GM12878 (cell line): ENCODE measurements around the gene CLDN24. TPM values are rescaled to one million over a fixed set of nuclear protein-coding genes. Genes with fewer than 3 reads are reported as not detected.

Source experiments
- ATAC-seq: fragments of 200-7000 bp; cut with Tn5 transposase; 3 replicates; pipeline ENCODE4 v1.9.1; 2020; ENCODE audit warnings: mild to moderate bottlenecking, moderate library complexity
- BruUV-seq: library from RNA; stranded (reverse); fragments of 400-500 nt; replicated peaks from 2 replicates; lab custom pipeline; 2021; lab: Mats Ljungman, UMichigan
- CTCF ChIA-PET: fragments of 300-600 bp; sonication (Branson Sonifier 250); formaldehyde crosslinking; extraction: SDS; loops from one replicate; lab custom pipeline; 2021; ENCODE audit warnings: inconsistent platforms; lab: Yijun Ruan, JAX
- POLR2A ChIA-PET: fragments of 350-600 bp; formaldehyde crosslinking; extraction: SDS; loops from one replicate; lab custom pipeline; 2021; ENCODE audit warnings: inconsistent platforms; lab: Charles Lee
- RAD21 ChIA-PET: fragments of 300-600 bp; sonication (Branson Sonifier 250); formaldehyde crosslinking; loops from one replicate; lab custom pipeline; 2023; ENCODE audit warnings: antibody characterized with exemption; ENCODE audit not compliant: unreplicated experiment; lab: Charles Lee
- SMC1A ChIA-PET: fragments of 300-600 bp; sonication (Branson Sonifier 250); formaldehyde crosslinking; loops from one replicate; lab custom pipeline; 2023; ENCODE audit not compliant: unreplicated experiment, uncharacterized antibody; lab: Charles Lee
- DNase-seq: peaks from one replicate; pipeline ENCODE4 v3.0.0-alpha.2; 2011; ENCODE audit warnings: low read depth, low spot score
- FAIRE-seq: peaks from 3 replicates; lab custom pipeline; 2011; peaks lifted over from hg19 to GRCh38; lab: Jason Lieb, UNC
- H2AFZ ChIP-seq: 2 replicates; pipeline ENCODE4 v1.6.0; 2011; ENCODE audit warnings: low read depth, low read length, control low read depth; ENCODE audit not compliant: control insufficient read depth
- H3K27ac ChIP-seq: 2 replicates; pipeline ENCODE4 v1.5.1; 2011; ENCODE audit warnings: control low read depth; ENCODE audit not compliant: control insufficient read depth, insufficient read depth
- H3K27me3 ChIP-seq, 2 experiments: replicated peaks in 1 of 2; 2 replicates each; pipeline versions ENCODE4 v1.6.0 to v1.6.1; 2011; ENCODE audit warnings: low read length in 1 of 2; ENCODE audit not compliant: control insufficient read depth in 2 of 2, insufficient read depth in 2 of 2
- H3K36me3 ChIP-seq, 2 experiments: 2 replicates each; pipeline ENCODE4 v1.5.1; 2011; ENCODE audit warnings: low read length in 1 of 2; ENCODE audit not compliant: control insufficient read depth in 2 of 2, insufficient read depth in 2 of 2
- H3K4me1 ChIP-seq: 2 replicates; pipeline ENCODE4 v1.6.1; 2011; ENCODE audit warnings: mild to moderate bottlenecking, low read length, moderate library complexity, mixed read lengths; ENCODE audit not compliant: control insufficient read depth, insufficient read depth
- H3K4me2 ChIP-seq: 2 replicates; pipeline ENCODE4 v1.6.0; 2011; ENCODE audit warnings: control low read depth; ENCODE audit not compliant: control insufficient read depth, insufficient read depth
- H3K4me3 ChIP-seq: fragments of 200-600 bp; sonication (generic); 2 replicates; pipeline ENCODE4 v1.5.1; 2016
- H3K79me2 ChIP-seq: 2 replicates; pipeline ENCODE4 v1.6.0; 2011; ENCODE audit warnings: low read length; ENCODE audit not compliant: control insufficient read depth, insufficient read depth
- H3K9ac ChIP-seq: 2 replicates; pipeline ENCODE4 v1.8.0; 2011; ENCODE audit warnings: low read length, control low read depth, mixed read lengths; ENCODE audit not compliant: control insufficient read depth, insufficient read depth
- H3K9me3 ChIP-seq: replicated peaks from 3 replicates; pipeline ENCODE4 v1.5.1; 2011; ENCODE audit warnings: mild to moderate bottlenecking, low read length; ENCODE audit not compliant: control insufficient read depth, insufficient read depth
- H4K20me1 ChIP-seq: 2 replicates; pipeline ENCODE4 v1.6.0; 2011; ENCODE audit not compliant: control insufficient read depth, insufficient read depth
- BACH1 ChIP-seq: fragments of 450-650 bp; IDR thresholded peaks from 2 replicates; pipeline ENCODE4 v1.6.1; 2017; ENCODE audit warnings: mild to moderate bottlenecking, borderline replicate concordance
- CHD2 ChIP-seq: IDR thresholded peaks from 2 replicates; pipeline ENCODE4 v1.6.1; 2011; ENCODE audit warnings: low read depth, low read length, improper control_type of control experiment, borderline replicate concordance
- EED ChIP-seq: sonication (generic); IDR thresholded peaks from 2 replicates; pipeline ENCODE4 v1.6.1; 2016; ENCODE audit warnings: antibody characterized with exemption, low read depth
- EGR1 ChIP-seq, 2 experiments: IDR thresholded peaks; 1 replicate in 1 of 2; 2 replicates in 1 of 2; pipeline ENCODE4 v1.6.1; 2011 to 2012; ENCODE audit warnings: low read depth in 2 of 2, low read length in 2 of 2, borderline replicate concordance in 1 of 2, mild to moderate bottlenecking in 1 of 2, moderate library complexity in 1 of 2
- GABPA ChIP-seq: IDR thresholded peaks from 2 replicates; pipeline ENCODE4 v1.6.1; 2014; ENCODE audit warnings: antibody characterized with exemption, low read depth, mild to moderate bottlenecking, inconsistent platforms
- HDAC2 ChIP-seq: fragments of 200-600 bp; sonication (generic); IDR thresholded peaks from 2 replicates; pipeline ENCODE4 v1.6.1; 2017
- MLLT1 ChIP-seq: fragments of 450-650 bp; IDR thresholded peaks from 2 replicates; pipeline ENCODE4 v1.6.1; 2016; ENCODE audit warnings: mild to moderate bottlenecking
- TAF1 ChIP-seq: IDR thresholded peaks from 2 replicates; pipeline ENCODE4 v1.6.1; 2011; ENCODE audit warnings: mild to moderate bottlenecking, low read depth, low read length, borderline replicate concordance
- ZNF207 ChIP-seq: fragments of 450-650 bp; IDR thresholded peaks from 2 replicates; pipeline ENCODE4 v1.6.1; 2014; ENCODE audit warnings: antibody characterized with exemption, mild to moderate bottlenecking, borderline replicate concordance
- ZNF384 ChIP-seq: IDR thresholded peaks from 2 replicates; pipeline ENCODE4 v1.6.1; 2012; ENCODE audit warnings: low read depth, mild to moderate bottlenecking, low read length, improper control_type of control experiment, borderline replicate concordance
- WGBS: methylation state at CpG from one replicate; pipeline ENCODE4 v1.1.6; 2016; ENCODE audit warnings: low lambda C conversion rate; ENCODE audit not compliant: insufficient replicate concordance, insufficient coverage; ENCODE audit errors: missing lambda C conversion rate; 5-methylcytosine and 5-hydroxymethylcytosine counted together
- in situ Hi-C: fragments of 300-500 bp; cut with MboI; formaldehyde crosslinking; loops from 9 replicates; pipeline ENCODE4 v1.14.3; 2018; ENCODE audit warnings: mixed read lengths
- intact Hi-C: fragments of 100-400 bp; cut with micrococcal nuclease; formaldehyde crosslinking; loops from one replicate; pipeline ENCODE4 v1.14.2; 2022; ENCODE audit not compliant: unreplicated experiment
- polyA plus RNA-seq, 11 experiments: library from polyadenylated mRNA; depleted of rRNA in 4 of 11; unstranded in 6 of 11; stranded (reverse) in 5 of 11; fragments of >200 nt; fragmentation: Nextera tagmentation in 4 of 11; fragmentation: Illumina TruSeq in 1 of 11; extraction: Ambion mirVana in 4 of 11; extraction: Trizol in 1 of 11; gene quantifications; 1 replicate in 1 of 11; 2 replicates in 10 of 11; pipeline versions ENCODE4 v1.2.1 to v1.2.3, GENCODE V29; 2011 to 2016; ENCODE audit warnings: inconsistent platforms in 2 of 11, missing spikeins in 2 of 11, low read depth in 1 of 11
- total RNA-seq, 4 experiments: library from RNA; depleted of rRNA in 3 of 4; stranded (reverse); fragments of >200 nt in 3 of 4; fragmentation: Illumina TruSeq in 1 of 4; extraction: Trizol in 1 of 4; gene quantifications; 2 replicates each; pipeline versions ENCODE4 v1.2.1 to v1.2.3, GENCODE V29; 2013 to 2021
- TF ChIP-seq, protein P1 (sequence below): fragments of 450-650 bp; formaldehyde crosslinking; IDR thresholded peaks from 2 replicates; pipeline ENCODE4 v1.4.0; 2022; ENCODE audit warnings: mild to moderate bottlenecking, moderate library complexity

The CLDN24 gene
- total and polyA plus RNA-seq, 10 of the 15 experiments (the other 5 are each of a cell fraction or from before 2014, with no cell fraction given), result not detected

- Histone ChIP-seq H3K9me3 (no peaks in the 10 kb centered on the region), H3K27me3 (no peaks in the 10 kb centered on the region), H4K20me1 (no peaks in the 10 kb centered on the region), H3K79me2 (no peaks in the 10 kb centered on the region), H3K27ac (no peak overlapping the region), H2AFZ (no peak overlapping the region), H3K36me3 (no peaks in the 10 kb centered on the region), H3K4me1 (no peaks in the 10 kb centered on the region), H3K4me3 (no peak overlapping the region), H3K9ac (no peak overlapping the region), H3K4me2 (no peak overlapping the region)
- intact Hi-C loops, result no loop called here
- ATAC-seq (no peak), FAIRE-seq (no peak), DNase-seq (no peak)
- no TSS peak for BruUV-seq
- TF ChIP-seq BACH1 (no peak), ZNF207 (no peak), MLLT1 (no peak), EED (no peak)
- whole genome bisulfite sequencing, result 49% methylated on average over 15 of the region's 20 CpGs
- in situ Hi-C loops, result no loop called here
- RAD21 ChIA-PET, result no interaction called here
- SMC1A ChIA-PET, result no interaction called here
- POLR2A ChIA-PET, result no interaction called here
- CTCF ChIA-PET, result no interaction called here
These were observed 34.9 kb upstream of the CLDN24 start for GRCh38 chr4:183356931-183357675.

DNA sequence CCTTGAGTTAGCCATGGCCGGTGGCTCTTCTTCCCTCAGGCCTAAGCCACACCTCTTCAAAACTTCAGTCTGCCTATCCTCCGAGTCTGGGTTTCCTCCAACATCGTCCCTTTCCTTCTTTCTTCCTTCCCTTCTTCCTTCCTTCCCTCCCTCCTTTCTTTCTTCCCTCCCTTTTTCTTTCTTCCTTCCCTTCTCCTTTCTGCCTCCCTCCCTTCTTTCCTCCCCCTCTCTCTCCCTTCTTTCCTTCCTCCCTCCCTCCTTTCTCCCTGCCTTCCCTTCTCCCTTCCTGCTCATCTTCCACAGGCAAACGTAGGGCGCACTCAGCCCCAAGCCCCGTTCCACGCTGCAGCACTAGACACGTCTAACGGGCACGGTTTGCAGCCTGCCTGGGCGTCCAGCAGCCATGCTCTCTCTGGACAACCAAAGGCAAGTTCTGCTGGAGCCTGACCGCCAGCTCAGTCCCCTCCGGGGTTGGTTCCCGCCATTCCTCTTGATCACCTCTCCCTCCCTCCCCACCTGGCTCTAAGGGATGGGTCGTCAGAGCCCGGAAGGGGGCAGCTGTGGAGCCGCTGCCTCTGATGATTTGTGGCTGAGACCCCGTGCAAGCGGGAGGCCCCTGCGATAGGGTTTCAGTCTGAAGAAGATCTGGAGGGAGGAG is 34.1 kb upstream of the CLDN24 start:
- DNase-seq, result no peak
- SMC1A ChIA-PET, result no interaction called here
- intact Hi-C loops, result no loop called here
- no peak for ATAC-seq
- Histone ChIP-seq H3K36me3 (no peaks in the 10 kb centered on the region), H3K79me2 (no peaks in the 10 kb centered on the region), H3K27ac (no peak overlapping the region), H3K9me3 (no peaks in the 10 kb centered on the region), H3K4me3 (no peak overlapping the region), H2AFZ (no peak overlapping the region), H3K9ac (no peak overlapping the region), H4K20me1 (no peaks in the 10 kb centered on the region), H3K27me3 (no peaks in the 10 kb centered on the region), H3K4me2 (no peak overlapping the region), H3K4me1 (no peaks in the 10 kb centered on the region)
- BruUV-seq, result no TSS peak
- RAD21 ChIA-PET, result no interaction called here
- POLR2A ChIA-PET, result no interaction called here
- FAIRE-seq, result no peak
- CTCF ChIA-PET, result no interaction called here
- in situ Hi-C loops, result no loop called here
- WGBS, result 34% methylated on average over 20 of the region's 20 CpGs
- TF ChIP-seq CHD2 (no peak), TAF1 (no peak), ZNF384 (no peak), GABPA (no peak), HDAC2 (no peak), EGR1 (IDR thresholded peaks at IDR 0.05; ENCODE audit: borderline replicate concordance in 1 of 2, low read depth in 2 of 2, low read length in 2 of 2) (no peak)
- TF ChIP-seq, protein P1, sequence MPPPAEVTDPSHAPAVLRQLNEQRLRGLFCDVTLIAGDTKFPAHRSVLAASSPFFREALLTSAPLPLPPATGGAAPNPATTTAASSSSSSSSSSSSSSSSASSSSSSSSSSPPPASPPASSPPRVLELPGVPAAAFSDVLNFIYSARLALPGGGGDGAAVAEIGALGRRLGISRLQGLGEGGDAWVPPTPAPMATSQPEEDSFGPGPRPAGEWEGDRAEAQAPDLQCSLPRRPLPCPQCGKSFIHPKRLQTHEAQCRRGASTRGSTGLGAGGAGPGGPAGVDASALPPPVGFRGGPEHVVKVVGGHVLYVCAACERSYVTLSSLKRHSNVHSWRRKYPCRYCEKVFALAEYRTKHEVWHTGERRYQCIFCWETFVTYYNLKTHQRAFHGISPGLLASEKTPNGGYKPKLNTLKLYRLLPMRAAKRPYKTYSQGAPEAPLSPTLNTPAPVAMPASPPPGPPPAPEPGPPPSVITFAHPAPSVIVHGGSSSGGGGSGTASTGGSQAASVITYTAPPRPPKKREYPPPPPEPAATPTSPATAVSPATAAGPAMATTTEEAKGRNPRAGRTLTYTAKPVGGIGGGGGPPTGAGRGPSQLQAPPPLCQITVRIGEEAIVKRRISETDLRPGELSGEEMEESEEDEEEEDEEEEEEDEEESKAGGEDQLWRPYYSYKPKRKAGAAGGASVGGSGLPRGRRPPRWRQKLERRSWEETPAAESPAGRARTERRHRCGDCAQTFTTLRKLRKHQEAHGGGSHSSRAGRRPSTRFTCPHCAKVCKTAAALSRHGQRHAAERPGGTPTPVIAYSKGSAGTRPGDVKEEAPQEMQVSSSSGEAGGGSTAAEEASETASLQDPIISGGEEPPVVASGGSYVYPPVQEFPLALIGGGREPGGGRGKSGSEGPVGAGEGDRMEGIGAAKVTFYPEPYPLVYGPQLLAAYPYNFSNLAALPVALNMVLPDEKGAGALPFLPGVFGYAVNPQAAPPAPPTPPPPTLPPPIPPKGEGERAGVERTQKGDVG (CRISPR knock-in tag), result no peak
